ENCODE measurements around the gene KRTAP10-8.
"Not testable (repeated sequence)": the region's sequence is repeated elsewhere in the genome, so short reads cannot be mapped to it uniquely, and the experiment has no call there.

Gene KRTAP10-8

GRCh38 chr21:44589586-44590305 is 22.1 kb upstream of the KRTAP10-8 start:
- no peak overlapping the region for H3K4me2 ChIP-seq
- no peak overlapping the region for H3K9ac ChIP-seq
- H3K4me1 ChIP-seq, result peaks cover 26% of the 10 kb centered on the region
- no peak overlapping the region for H3K27ac ChIP-seq
- no peaks in the 10 kb centered on the region for H3K27me3 ChIP-seq
- H3K4me3 ChIP-seq, result no peak overlapping the region
- TF ChIP-seq Cebpa-rat (IDR thresholded peaks at IDR 0.05), result no peak
- peaks cover 6% of the 10 kb centered on the region; the same call in 1 of the 2 replicates for H3K9me3 ChIP-seq
- no peaks in the 10 kb centered on the region for H4K20me1 ChIP-seq
- no peaks in the 10 kb centered on the region for H3K36me3 ChIP-seq

GRCh38 chr21:44590311-44590721 is 21.6 kb upstream of the KRTAP10-8 start:
- H3K9ac ChIP-seq, result no peak overlapping the region
- H3K4me2 ChIP-seq, result no peak overlapping the region
- peaks cover 6% of the 10 kb centered on the region; the same call in 1 of the 2 replicates for H3K9me3 ChIP-seq
- H4K20me1 ChIP-seq, result no peaks in the 10 kb centered on the region
- no peak for TF ChIP-seq Cebpa-rat (IDR thresholded peaks at IDR 0.05)
- H3K27me3 ChIP-seq, result no peaks in the 10 kb centered on the region
- no peak overlapping the region for H3K4me3 ChIP-seq
- peaks cover 32% of the 10 kb centered on the region for H3K4me1 ChIP-seq
- H3K27ac ChIP-seq, result no peak overlapping the region
- H3K36me3 ChIP-seq, result no peaks in the 10 kb centered on the region

- H3K27me3 ChIP-seq, H3K36me3 ChIP-seq, H3K4me3 ChIP-seq: not testable (repeated sequence)
These were observed 20.7 kb upstream of the KRTAP10-8 start for GRCh38 chr21:44590897-44591800.

DNA sequence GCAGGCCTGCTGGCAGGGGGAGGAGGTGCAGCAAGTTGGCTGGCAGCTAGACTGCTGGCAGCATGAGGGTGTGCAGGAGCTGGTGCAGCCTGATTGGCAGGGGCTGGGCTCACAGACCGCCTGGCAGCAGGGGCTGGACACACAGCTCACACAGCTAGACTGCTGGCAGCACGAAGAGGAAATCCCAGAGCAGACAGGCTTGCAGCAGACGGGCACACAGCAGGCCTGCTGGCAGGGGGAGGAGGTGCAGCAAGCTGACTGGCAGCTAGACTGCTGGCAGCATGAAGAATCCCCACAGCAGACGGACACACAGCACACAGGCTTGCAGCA is 20.1 kb upstream of the KRTAP10-8 start:
- H3K4me1 ChIP-seq, result peaks cover 33% of the 10 kb centered on the region
- not testable (repeated sequence) for H3K9ac ChIP-seq, H3K9me3 ChIP-seq, H3K27ac ChIP-seq, H3K4me3 ChIP-seq, H4K20me1 ChIP-seq, H3K36me3 ChIP-seq, H3K27me3 ChIP-seq, H3K4me2 ChIP-seq

More at GRCh38 chr21:44590897-44591800, 20.7 kb upstream of the KRTAP10-8 start:
- H3K9me3 ChIP-seq, H3K27ac ChIP-seq, H3K4me2 ChIP-seq, H3K9ac ChIP-seq, H4K20me1 ChIP-seq: not testable (repeated sequence)
- peaks cover 33% of the 10 kb centered on the region for H3K4me1 ChIP-seq

GRCh38 chr21:44592446-44593311 is 19.2 kb upstream of the KRTAP10-8 start, which contains the start of gene KRTAP10-6:
Gene KRTAP10-6, minus strand, starts transcription at chr21:44592505. Its CDS starts 21 bp downstream, at chr21:44592484.
- H3K27me3 ChIP-seq, result no peaks in the 10 kb centered on the region

GRCh38 chr21:44593598-44594405 is 18.1 kb upstream of the KRTAP10-8 start:
- Histone ChIP-seq H3K27me3 (no peaks in the 10 kb centered on the region), H3K9ac (peak overlapping the region; percentile 17; the same call in 1 of the 2 replicates), H3K4me1 (peaks cover 33% of the 10 kb centered on the region), H4K20me1 (no peaks in the 10 kb centered on the region), H3K9me3 (no peaks in the 10 kb centered on the region), H3K4me2 (peak overlapping the region; percentile 82), H3K36me3 (no peaks in the 10 kb centered on the region), H3K27ac (peak overlapping the region; percentile 61; the same call in 1 of the 2 replicates), H3K4me3 (no peak overlapping the region)
- no peak for TF ChIP-seq Cebpa-rat (IDR thresholded peaks at IDR 0.05)

More at GRCh38 chr21:44592446-44593311, 19.2 kb upstream of the KRTAP10-8 start, which contains the start of gene KRTAP10-6:
- Histone ChIP-seq H3K9ac (peak within 1 kb of the TSS; percentile 17; the same call in 1 of the 2 replicates), H3K9me3 (no peaks in the 10 kb centered on the region), H4K20me1 (no peaks in the 10 kb centered on the region), H3K36me3 (no peaks in the 10 kb centered on the region), H3K4me3 (no peak within 1 kb of the TSS), H3K27ac (peak within 1 kb of the TSS; percentile 61), H3K4me2 (peak within 1 kb of the TSS; percentile 82), H3K4me1 (peaks cover 33% of the 10 kb centered on the region)
- TF ChIP-seq Cebpa-rat (IDR thresholded peaks at IDR 0.05), result no peak

- H3K9ac ChIP-seq, result no peak overlapping the region
- TF ChIP-seq Cebpa-rat (IDR thresholded peaks at IDR 0.05), result no peak
- peak overlapping the region; percentile 82 for H3K4me2 ChIP-seq
- H3K9me3 ChIP-seq, result no peaks in the 10 kb centered on the region
- no peaks in the 10 kb centered on the region for H4K20me1 ChIP-seq
- no peak overlapping the region for H3K4me3 ChIP-seq
- H3K27ac ChIP-seq, result peak overlapping the region; percentile 61; the same call in 1 of the 2 replicates
- no peaks in the 10 kb centered on the region for H3K36me3 ChIP-seq
- peaks cover 33% of the 10 kb centered on the region for H3K4me1 ChIP-seq
- no peaks in the 10 kb centered on the region for H3K27me3 ChIP-seq
These were observed 17.4 kb upstream of the KRTAP10-8 start for GRCh38 chr21:44594406-44594916.

- Histone ChIP-seq H3K9ac (no peak overlapping the region), H3K27ac (no peak overlapping the region), H4K20me1 (no peaks in the 10 kb centered on the region), H3K27me3 (no peaks in the 10 kb centered on the region), H3K4me3 (no peak overlapping the region), H3K4me2 (peak overlapping the region; percentile 82; the same call in 1 of the 2 replicates), H3K36me3 (no peaks in the 10 kb centered on the region), H3K9me3 (no peaks in the 10 kb centered on the region), H3K4me1 (peaks cover 33% of the 10 kb centered on the region)
- TF ChIP-seq Cebpa-rat (IDR thresholded peaks at IDR 0.05), result no peak
These were observed 16.4 kb upstream of the KRTAP10-8 start for GRCh38 chr21:44595524-44595923.

All from BLaER1 (cell line).